T-helper 22 cell (primary cell): Measurements from ENCODE around the gene IKZF3.
A peak's percentile ranks its signal among the peaks of the same experiment; 100 is the strongest.
"Not testable (repeated sequence)": the region's sequence is repeated elsewhere in the genome, so short reads cannot be mapped to it uniquely, and the experiment has no call there.

Experiments
- DNase-seq: peaks from one replicate; pipeline ENCODE4 v3.0.0-alpha.2; 2020; ENCODE audit warnings: low read depth

The IKZF3 gene

GRCh38 chr17:39855911-39856649 lies 8.0 kb downstream of the IKZF3 start:
- DNase-seq, result not testable (repeated sequence)

GRCh38 chr17:39854909-39855308 lies 9.2 kb downstream of the IKZF3 start:
- DNase-seq, result no peak

- no peak for DNase-seq
These were observed 11.9 kb downstream of the IKZF3 start for GRCh38 chr17:39852239-39852638.

- not testable (repeated sequence) for DNase-seq
These were observed 13.9 kb downstream of the IKZF3 start for GRCh38 chr17:39850186-39850585.

GRCh38 chr17:39848600-39848999 lies 15.5 kb downstream of the IKZF3 start:
- DNase-seq, result no peak

GRCh38 chr17:39846205-39846604 lies 17.9 kb downstream of the IKZF3 start:
- DNase-seq, result no peak

GRCh38 chr17:39845052-39845846 lies 18.9 kb downstream of the IKZF3 start:
- DNase-seq, result no peak

GRCh38 chr17:39841134-39841683 lies 22.9 kb downstream of the IKZF3 start:
- no peak for DNase-seq

- no peak for DNase-seq
These were observed 25.3 kb downstream of the IKZF3 start for GRCh38 chr17:39838784-39839183.

- DNase-seq, result no peak
These were observed 26.1 kb downstream of the IKZF3 start for GRCh38 chr17:39838057-39838456.

- no peak for DNase-seq
These were observed 28.0 kb downstream of the IKZF3 start for GRCh38 chr17:39836117-39836516.

GRCh38 chr17:39835038-39835786 lies 28.9 kb downstream of the IKZF3 start:
- no peak for DNase-seq

GRCh38 chr17:39834017-39834416 lies 30.1 kb downstream of the IKZF3 start:
- no peak for DNase-seq

- DNase-seq, result no peak
These were observed 32.5 kb downstream of the IKZF3 start for GRCh38 chr17:39831588-39831987.

GRCh38 chr17:39828443-39828842 lies 35.7 kb downstream of the IKZF3 start:
- no peak for DNase-seq

- no peak for DNase-seq
These were observed 37.8 kb downstream of the IKZF3 start for GRCh38 chr17:39826334-39826733.

- no peak for DNase-seq
These were observed 40.6 kb downstream of the IKZF3 start for GRCh38 chr17:39823407-39824054.

GRCh38 chr17:39822051-39822451 lies 42.1 kb downstream of the IKZF3 start:
- DNase-seq, result no peak

- DNase-seq, result no peak
These were observed 43.1 kb downstream of the IKZF3 start for GRCh38 chr17:39820987-39821386.

GRCh38 chr17:39820541-39820940 lies 43.6 kb downstream of the IKZF3 start:
- no peak for DNase-seq

- peak; percentile 29 for DNase-seq
These were observed 45.6 kb downstream of the IKZF3 start for GRCh38 chr17:39818358-39819000.
